ENCODE results near the gene EDIL3.

Gene EDIL3

DNA sequence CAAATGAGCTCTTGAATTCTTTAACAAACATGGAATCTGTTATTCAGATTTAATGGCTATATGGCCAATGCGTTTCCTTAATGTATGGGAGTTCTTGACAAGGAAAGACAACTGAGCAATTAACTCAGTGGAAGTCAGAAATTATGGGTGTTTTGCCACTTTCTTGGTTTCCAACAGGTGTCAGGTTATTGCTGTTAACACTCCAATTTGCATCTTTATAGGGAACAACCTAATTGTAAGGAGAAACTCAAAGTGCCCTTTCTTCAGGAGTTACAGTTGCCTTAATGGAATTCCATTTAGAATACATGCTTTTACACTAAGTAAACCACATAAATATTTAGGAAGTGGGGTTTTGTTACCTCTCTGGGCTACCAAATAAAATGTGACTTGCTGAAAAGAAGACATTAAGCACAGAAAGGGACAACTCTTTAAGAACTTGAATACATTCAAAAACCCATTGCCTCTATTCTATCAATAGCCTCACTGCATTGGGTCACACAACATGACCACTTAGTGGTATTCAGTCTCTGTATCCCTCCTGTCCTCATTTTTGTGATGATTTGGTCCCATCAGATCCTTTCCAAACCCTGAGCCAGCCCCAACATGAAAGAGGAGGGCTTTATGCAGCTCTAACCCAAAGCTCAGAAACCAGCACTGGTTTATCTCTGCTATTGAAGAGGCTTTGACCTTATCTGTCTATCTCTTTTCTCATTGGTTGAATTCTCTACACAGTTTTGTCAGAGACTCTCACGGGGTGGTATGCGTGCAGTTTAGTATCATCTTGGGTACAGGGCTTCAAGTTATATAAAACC lies 118.7 kb downstream of the EDIL3 start:
- DNase-seq (ENCODE audit: low spot score in 2 of 2) (no peak), ATAC-seq (no peak)
- no peaks in the 10 kb centered on the region for H3K4me1 Mint-ChIP-seq
- no peaks in the 10 kb centered on the region for H3K36me3 Mint-ChIP-seq
- H3K27ac Mint-ChIP-seq, result no peak overlapping the region
- H3K4me3 Mint-ChIP-seq, result no peak overlapping the region
- peaks cover 10% of the 10 kb centered on the region for H3K9me3 Mint-ChIP-seq

- Mint-ChIP-seq H3K4me3 (no peak overlapping the region), H3K9me3 (peaks cover 10% of the 10 kb centered on the region), H3K27ac (no peak overlapping the region), H3K4me1 (no peaks in the 10 kb centered on the region), H3K36me3 (no peaks in the 10 kb centered on the region)
- DNase-seq (ENCODE audit: low spot score in 2 of 2) (no peak), ATAC-seq (no peak)
These were observed 119.5 kb downstream of the EDIL3 start for GRCh38 chr5:84265130-84265529.

- peaks cover 18% of the 10 kb centered on the region for H3K9me3 Mint-ChIP-seq
- ATAC-seq (no peak), DNase-seq (ENCODE audit: low spot score in 2 of 2) (no peak)
- no peak overlapping the region for H3K4me3 Mint-ChIP-seq
- no peaks in the 10 kb centered on the region for H3K36me3 Mint-ChIP-seq
- H3K4me1 Mint-ChIP-seq, result no peaks in the 10 kb centered on the region
- no peak overlapping the region for H3K27ac Mint-ChIP-seq
These were observed 123.7 kb downstream of the EDIL3 start for GRCh38 chr5:84260939-84261338.

- Mint-ChIP-seq H3K36me3 (no peaks in the 10 kb centered on the region), H3K27ac (no peak overlapping the region), H3K9me3 (peaks cover 22% of the 10 kb centered on the region), H3K4me1 (no peaks in the 10 kb centered on the region), H3K4me3 (no peak overlapping the region)
- DNase-seq (ENCODE audit: low spot score in 2 of 2) (no peak), ATAC-seq (no peak)
These were observed 124.5 kb downstream of the EDIL3 start for GRCh38 chr5:84260140-84260539.

GRCh38 chr5:84259283-84260045 lies 125.2 kb downstream of the EDIL3 start:
- H3K36me3 Mint-ChIP-seq, result no peaks in the 10 kb centered on the region
- peaks cover 24% of the 10 kb centered on the region for H3K9me3 Mint-ChIP-seq
- no peak for DNase-seq (ENCODE audit: low spot score in 2 of 2)
- no peak overlapping the region for H3K27ac Mint-ChIP-seq
- H3K4me3 Mint-ChIP-seq, result no peak overlapping the region
- H3K4me1 Mint-ChIP-seq, result no peaks in the 10 kb centered on the region
- no peak for ATAC-seq

DNA sequence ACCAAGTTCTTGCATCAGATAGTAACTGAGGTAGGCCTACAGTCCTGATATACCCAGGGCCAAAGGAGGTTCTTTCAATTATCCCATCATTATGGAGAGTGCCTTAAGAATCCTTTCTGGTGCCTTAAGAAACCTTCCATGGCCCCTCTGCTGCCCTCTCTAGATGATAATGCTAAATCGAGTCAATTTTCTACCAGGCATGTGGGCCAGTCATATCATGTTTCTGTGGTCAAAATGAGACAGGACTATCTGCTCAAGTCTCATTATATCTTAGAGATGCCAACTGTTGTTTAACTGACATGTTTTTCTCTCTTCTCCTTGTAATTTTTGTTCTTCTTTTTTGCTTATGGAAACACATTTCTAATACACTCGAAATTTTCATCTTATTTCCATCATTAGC lies 127.6 kb downstream of the EDIL3 start:
- H3K9me3 Mint-ChIP-seq, result peaks cover 22% of the 10 kb centered on the region
- DNase-seq (ENCODE audit: low spot score in 2 of 2) (no peak), ATAC-seq (no peak)
- no peaks in the 10 kb centered on the region for H3K36me3 Mint-ChIP-seq
- no peak overlapping the region for H3K27ac Mint-ChIP-seq
- no peak overlapping the region for H3K4me3 Mint-ChIP-seq
- H3K4me1 Mint-ChIP-seq, result no peaks in the 10 kb centered on the region

DNA sequence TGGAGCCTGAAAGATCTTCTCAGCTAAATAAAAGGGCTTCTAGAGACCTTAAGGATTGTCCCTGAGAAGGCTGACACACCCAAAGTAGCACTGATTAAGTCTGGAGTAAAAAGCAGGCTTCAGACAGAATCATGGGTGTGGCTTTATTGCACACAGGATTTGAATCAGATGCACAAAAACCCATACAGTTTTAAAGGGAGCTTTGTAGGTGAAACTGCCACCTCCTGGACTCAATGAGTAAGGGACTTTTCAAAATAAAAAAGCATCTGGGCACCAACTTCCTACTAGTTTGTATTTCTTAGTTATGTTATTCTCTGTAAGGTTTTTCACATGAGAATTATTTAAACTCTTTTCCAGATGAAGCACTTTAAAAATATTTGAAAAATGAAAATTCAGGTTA lies 129.4 kb downstream of the EDIL3 start:
- ATAC-seq (no peak), DNase-seq (ENCODE audit: low spot score in 2 of 2) (no peak)
- Mint-ChIP-seq H3K4me1 (no peaks in the 10 kb centered on the region), H3K27ac (no peak overlapping the region), H3K9me3 (peaks cover 22% of the 10 kb centered on the region), H3K4me3 (no peak overlapping the region), H3K36me3 (no peaks in the 10 kb centered on the region)

- no peak overlapping the region for H3K4me3 Mint-ChIP-seq
- DNase-seq (ENCODE audit: low spot score in 2 of 2) (no peak), ATAC-seq (no peak)
- no peaks in the 10 kb centered on the region for H3K4me1 Mint-ChIP-seq
- H3K9me3 Mint-ChIP-seq, result peaks cover 21% of the 10 kb centered on the region
- no peak overlapping the region for H3K27ac Mint-ChIP-seq
- no peaks in the 10 kb centered on the region for H3K36me3 Mint-ChIP-seq
These were observed 130.7 kb downstream of the EDIL3 start for GRCh38 chr5:84253946-84254345.

DNA sequence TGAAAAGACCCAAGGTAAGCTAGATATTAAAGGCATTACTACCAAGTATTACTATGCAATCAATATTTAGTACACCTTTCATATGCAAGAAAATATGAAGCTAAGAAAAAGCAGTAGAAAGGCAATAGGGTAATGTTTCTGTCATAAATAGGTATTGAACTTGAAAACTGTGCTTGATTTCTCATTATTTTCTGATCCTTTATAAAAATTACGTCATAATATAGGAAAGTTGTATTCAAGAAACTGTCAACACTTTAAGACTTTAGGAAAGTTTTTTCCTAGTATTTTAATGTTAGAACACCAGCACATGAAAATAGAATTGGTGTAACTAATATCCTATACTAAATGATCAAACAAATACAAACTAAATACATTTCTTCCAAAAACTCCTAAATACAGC lies 133.2 kb downstream of the EDIL3 start:
- Mint-ChIP-seq H3K36me3 (no peaks in the 10 kb centered on the region), H3K27ac (no peak overlapping the region), H3K4me1 (no peaks in the 10 kb centered on the region), H3K4me3 (no peak overlapping the region), H3K9me3 (peaks cover 22% of the 10 kb centered on the region)
- no peak for ATAC-seq
- no peak for DNase-seq (ENCODE audit: low spot score in 2 of 2)

GRCh38 chr5:84249918-84250630 lies 134.6 kb downstream of the EDIL3 start:
- Mint-ChIP-seq H3K4me1 (no peaks in the 10 kb centered on the region), H3K27ac (no peak overlapping the region), H3K4me3 (no peak overlapping the region), H3K9me3 (peaks cover 13% of the 10 kb centered on the region), H3K36me3 (no peaks in the 10 kb centered on the region)
- ATAC-seq (no peak), DNase-seq (ENCODE audit: low spot score in 2 of 2) (no peak)

DNA sequence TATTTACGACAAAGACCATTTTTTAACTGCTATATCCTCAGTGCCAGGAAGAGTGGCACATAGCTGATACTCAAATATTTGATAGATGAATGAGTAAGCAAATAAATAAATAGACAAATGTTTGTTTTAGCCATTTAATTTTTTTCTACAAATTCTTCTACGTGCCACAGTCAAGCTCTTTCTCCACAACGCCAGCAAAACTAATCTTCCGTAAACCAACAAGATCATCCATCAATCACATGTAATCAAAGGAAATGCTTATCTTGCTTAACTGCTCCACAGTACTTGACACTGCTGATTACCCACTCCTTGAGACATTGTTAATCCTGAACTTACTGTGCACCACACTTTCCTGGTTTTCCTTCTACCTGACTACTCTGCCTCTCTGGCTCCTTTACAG lies 136.7 kb downstream of the EDIL3 start:
- no peak overlapping the region for H3K27ac Mint-ChIP-seq
- H3K4me1 Mint-ChIP-seq, result no peaks in the 10 kb centered on the region
- ATAC-seq (no peak), DNase-seq (ENCODE audit: low spot score in 2 of 2) (no peak)
- H3K4me3 Mint-ChIP-seq, result no peak overlapping the region
- no peaks in the 10 kb centered on the region for H3K36me3 Mint-ChIP-seq
- H3K9me3 Mint-ChIP-seq, result peaks cover 10% of the 10 kb centered on the region

- Mint-ChIP-seq H3K36me3 (no peaks in the 10 kb centered on the region), H3K27ac (no peak overlapping the region), H3K4me3 (no peak overlapping the region), H3K9me3 (no peaks in the 10 kb centered on the region), H3K4me1 (no peaks in the 10 kb centered on the region)
- no peak for ATAC-seq
- DNase-seq (ENCODE audit: low spot score in 2 of 2), result no peak
These were observed 142.4 kb downstream of the EDIL3 start for GRCh38 chr5:84242286-84242685.

DNA sequence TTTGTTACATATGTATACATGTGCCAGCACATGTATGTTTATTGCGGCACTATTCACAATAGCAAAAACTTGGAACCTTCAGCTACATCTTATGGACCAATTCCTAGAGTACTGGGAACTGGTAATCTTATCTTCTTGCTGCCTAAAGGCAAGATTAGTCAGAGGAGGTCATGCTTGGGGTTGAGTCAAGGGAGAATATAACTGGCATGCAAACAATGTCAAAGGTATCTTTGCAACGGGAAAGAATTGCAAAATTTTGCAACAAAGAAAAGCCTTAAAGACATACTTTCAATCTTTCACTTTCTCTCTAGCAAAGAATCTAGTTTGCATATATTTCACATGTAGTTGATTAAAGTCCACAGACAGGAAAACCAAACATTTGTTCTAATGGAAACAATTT lies 145.2 kb downstream of the EDIL3 start:
- Mint-ChIP-seq H3K27ac (no peak overlapping the region), H3K4me3 (no peak overlapping the region), H3K36me3 (no peaks in the 10 kb centered on the region), H3K4me1 (no peaks in the 10 kb centered on the region), H3K9me3 (no peaks in the 10 kb centered on the region)
- DNase-seq (ENCODE audit: low spot score in 2 of 2) (no peak), ATAC-seq (no peak)

DNA sequence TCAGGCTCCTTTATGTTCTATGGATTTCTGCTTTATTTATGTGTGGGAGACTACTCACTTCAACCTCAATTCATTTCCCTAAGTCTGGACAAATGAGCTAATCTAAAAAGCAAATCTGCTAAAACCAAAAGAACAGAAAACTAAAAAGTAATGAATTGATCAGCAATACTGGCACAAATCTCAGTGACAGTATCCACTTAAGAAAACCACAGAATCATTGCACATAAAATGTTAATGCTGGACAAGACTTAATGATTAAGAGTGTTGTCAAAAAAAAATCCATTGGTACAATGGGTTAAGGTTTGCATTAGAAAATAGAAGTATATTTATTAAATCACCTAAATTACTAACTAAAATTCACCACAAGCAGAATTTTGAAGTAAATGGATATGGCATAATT lies 147.6 kb downstream of the EDIL3 start:
- DNase-seq (ENCODE audit: low spot score in 2 of 2) (no peak), ATAC-seq (no peak)
- H3K36me3 Mint-ChIP-seq, result no peaks in the 10 kb centered on the region
- H3K4me1 Mint-ChIP-seq, result no peaks in the 10 kb centered on the region
- no peaks in the 10 kb centered on the region for H3K9me3 Mint-ChIP-seq
- H3K27ac Mint-ChIP-seq, result no peak overlapping the region
- H3K4me3 Mint-ChIP-seq, result no peak overlapping the region

- H3K36me3 Mint-ChIP-seq, result no peaks in the 10 kb centered on the region
- no peaks in the 10 kb centered on the region for H3K4me1 Mint-ChIP-seq
- ATAC-seq, result no peak
- H3K4me3 Mint-ChIP-seq, result no peak overlapping the region
- DNase-seq (ENCODE audit: low spot score in 2 of 2), result no peak
- no peaks in the 10 kb centered on the region for H3K9me3 Mint-ChIP-seq
- H3K27ac Mint-ChIP-seq, result no peak overlapping the region
These were observed 153.2 kb downstream of the EDIL3 start for GRCh38 chr5:84231433-84231832.

DNA sequence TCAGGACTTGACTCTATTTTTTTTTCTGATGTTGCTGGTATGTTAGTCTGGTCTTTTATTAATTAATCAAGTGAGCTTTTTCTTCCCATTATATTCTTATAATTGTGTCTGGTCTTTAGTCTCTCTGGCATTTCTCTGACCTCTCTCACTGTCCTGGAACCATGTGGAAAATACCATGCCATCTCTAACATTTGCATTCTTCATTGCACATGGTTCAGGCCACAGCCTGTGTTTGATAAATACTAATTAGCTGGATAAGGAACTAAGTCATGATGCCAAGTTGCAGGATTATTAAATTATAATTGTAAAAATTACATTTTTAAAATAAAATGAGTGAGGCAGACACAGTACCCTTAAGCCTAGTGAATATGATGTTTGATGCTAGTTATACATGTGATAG lies 155.6 kb downstream of the EDIL3 start:
- no peaks in the 10 kb centered on the region for H3K4me1 Mint-ChIP-seq

More for the DNA sequence above, 155.6 kb downstream of the EDIL3 start:
- H3K36me3 Mint-ChIP-seq, result no peaks in the 10 kb centered on the region
- no peaks in the 10 kb centered on the region for H3K9me3 Mint-ChIP-seq
- DNase-seq (ENCODE audit: low spot score in 2 of 2) (no peak), ATAC-seq (no peak)
- no peak overlapping the region for H3K4me3 Mint-ChIP-seq
- H3K27ac Mint-ChIP-seq, result no peak overlapping the region

All from stimulated activated effector memory CD8-positive, alpha-beta T cell treated with anti-CD3 and anti-CD28 coated beads, Interleukin-12 subunit alpha, Interleukin-12 subunit beta, amount 100 ng/mL, for 72 hours (primary cell).